Measurements from ENCODE around the gene TCF25.

DNA sequence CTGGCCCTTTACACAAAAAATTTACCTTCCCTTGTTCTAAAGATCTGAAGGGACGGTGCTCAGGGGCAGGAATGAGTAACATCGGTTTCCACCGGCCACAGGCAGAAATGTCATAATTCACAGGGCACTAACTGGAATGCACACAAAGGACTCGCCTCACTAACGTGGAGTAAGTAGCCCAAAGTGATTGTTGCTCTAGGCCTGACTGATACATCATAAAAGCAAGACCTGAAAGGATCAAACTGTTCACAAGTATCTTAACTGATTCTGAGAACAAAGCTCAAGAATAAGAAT lies 8.9 kb upstream of the TCF25 start:
- TF ChIP-seq, protein P1, sequence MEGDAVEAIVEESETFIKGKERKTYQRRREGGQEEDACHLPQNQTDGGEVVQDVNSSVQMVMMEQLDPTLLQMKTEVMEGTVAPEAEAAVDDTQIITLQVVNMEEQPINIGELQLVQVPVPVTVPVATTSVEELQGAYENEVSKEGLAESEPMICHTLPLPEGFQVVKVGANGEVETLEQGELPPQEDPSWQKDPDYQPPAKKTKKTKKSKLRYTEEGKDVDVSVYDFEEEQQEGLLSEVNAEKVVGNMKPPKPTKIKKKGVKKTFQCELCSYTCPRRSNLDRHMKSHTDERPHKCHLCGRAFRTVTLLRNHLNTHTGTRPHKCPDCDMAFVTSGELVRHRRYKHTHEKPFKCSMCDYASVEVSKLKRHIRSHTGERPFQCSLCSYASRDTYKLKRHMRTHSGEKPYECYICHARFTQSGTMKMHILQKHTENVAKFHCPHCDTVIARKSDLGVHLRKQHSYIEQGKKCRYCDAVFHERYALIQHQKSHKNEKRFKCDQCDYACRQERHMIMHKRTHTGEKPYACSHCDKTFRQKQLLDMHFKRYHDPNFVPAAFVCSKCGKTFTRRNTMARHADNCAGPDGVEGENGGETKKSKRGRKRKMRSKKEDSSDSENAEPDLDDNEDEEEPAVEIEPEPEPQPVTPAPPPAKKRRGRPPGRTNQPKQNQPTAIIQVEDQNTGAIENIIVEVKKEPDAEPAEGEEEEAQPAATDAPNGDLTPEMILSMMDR (IDR thresholded peaks at IDR 0.05; ENCODE audit: insufficient read depth, low read depth, low read length), result no peak
- no peak for TF ChIP-seq EZH2 (IDR thresholded peaks at IDR 0.05; ENCODE audit: insufficient read depth, low read length)

Data from astrocyte (in vitro differentiated cells and primary cell).